ENCODE results near the gene S100A14. TPM values are rescaled to one million over a fixed set of nuclear protein-coding genes. Genes with fewer than 3 reads are reported as not detected.

S100A14 gene
- total and polyA plus RNA-seq, 2 of the 13 experiments (the other 11 are each of a cell fraction or from before 2014, with no cell fraction given), result 1.4 to 7.7 TPM

- TF ChIP-seq MTA1 (CRISPR knock-in tag; IDR thresholded peaks at IDR 0.05; ENCODE audit: borderline replicate concordance) (0 out of 2 replicates have a peak, but pooled peaks have one; percentile 75), JARID2 (CRISPR knock-in tag; IDR thresholded peaks at IDR 0.05; ENCODE audit: insufficient replicate concordance) (no peak), SALL1 (CRISPR knock-in tag; IDR thresholded peaks at IDR 0.05) (peak; percentile 45; the same call in 1 of the 2 replicates), SRSF1 (optimal IDR thresholded peaks at IDR 0.05; ENCODE audit: low read depth, low read length) (peak; percentile 41), RXRA (CRISPR knock-in tag; IDR thresholded peaks at IDR 0.05) (peak; percentile 80), FIP1L1 (IDR thresholded peaks at IDR 0.05; ENCODE audit: borderline replicate concordance, insufficient read depth, low read depth, low read length) (0 out of 2 replicates have a peak, but pooled peaks have one; percentile 27), PHB2 (IDR thresholded peaks at IDR 0.05; ENCODE audit: partially characterized antibody) (no peak), SETDB1 (CRISPR knock-in tag; IDR thresholded peaks at IDR 0.05; ENCODE audit: borderline replicate concordance) (no peak), MAX (IDR thresholded peaks at IDR 0.05) (peak; percentile 61; the same call in 1 of the 2 replicates), TERF1 (CRISPR knock-in tag; IDR thresholded peaks at IDR 0.05) (0 out of 2 replicates have a peak, but pooled peaks have one; percentile 31), KDM1A (CRISPR knock-in tag; IDR thresholded peaks at IDR 0.05) (0 out of 2 replicates have a peak, but pooled peaks have one; percentile 32), SRSF9 (IDR thresholded peaks at IDR 0.05; ENCODE audit: borderline replicate concordance, insufficient read depth, low read depth, low read length, poor library complexity, severe bottlenecking) (no peak), FOXO1 (CRISPR knock-in tag; IDR thresholded peaks at IDR 0.05) (peak; percentile 52; the same call in 1 of the 2 replicates), ZNF674 (CRISPR knock-in tag; IDR thresholded peaks at IDR 0.05; ENCODE audit: low read depth) (no peak), NR2F6 (IDR thresholded peaks at IDR 0.05) (peak; percentile 68), NR2F6 (CRISPR knock-in tag; IDR thresholded peaks at IDR 0.05) (peak; percentile 89), ZNF589 (CRISPR knock-in tag; conservative IDR thresholded peaks at IDR 0.05) (peak; percentile 52; the same call in 1 of the 2 replicates), DNMT1 (CRISPR knock-in tag; IDR thresholded peaks at IDR 0.05) (no peak; the same call in 1 of the 2 replicates), ZSCAN12 (CRISPR knock-in tag; IDR thresholded peaks at IDR 0.05) (no peak), HDAC1 (CRISPR knock-in tag; IDR thresholded peaks at IDR 0.05) (peak; percentile 83), ZNF879 (CRISPR knock-in tag; IDR thresholded peaks at IDR 0.05) (0 out of 2 replicates have a peak, but pooled peaks have one; percentile 38), CREB3 (CRISPR knock-in tag; IDR thresholded peaks at IDR 0.05) (no peak), SRY (CRISPR knock-in tag; IDR thresholded peaks at IDR 0.05) (peak; percentile 78), ZNF367 (CRISPR knock-in tag; IDR thresholded peaks at IDR 0.05; ENCODE audit: borderline replicate concordance) (no peak)
- TF ChIP-seq, protein P1, sequence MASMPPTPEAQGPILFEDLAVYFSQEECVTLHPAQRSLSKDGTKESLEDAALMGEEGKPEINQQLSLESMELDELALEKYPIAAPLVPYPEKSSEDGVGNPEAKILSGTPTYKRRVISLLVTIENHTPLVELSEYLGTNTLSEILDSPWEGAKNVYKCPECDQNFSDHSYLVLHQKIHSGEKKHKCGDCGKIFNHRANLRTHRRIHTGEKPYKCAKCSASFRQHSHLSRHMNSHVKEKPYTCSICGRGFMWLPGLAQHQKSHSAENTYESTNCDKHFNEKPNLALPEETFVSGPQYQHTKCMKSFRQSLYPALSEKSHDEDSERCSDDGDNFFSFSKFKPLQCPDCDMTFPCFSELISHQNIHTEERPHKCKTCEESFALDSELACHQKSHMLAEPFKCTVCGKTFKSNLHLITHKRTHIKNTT (CRISPR knock-in tag; IDR thresholded peaks at IDR 0.05), result no peak
- TF ChIP-seq, protein P2, sequence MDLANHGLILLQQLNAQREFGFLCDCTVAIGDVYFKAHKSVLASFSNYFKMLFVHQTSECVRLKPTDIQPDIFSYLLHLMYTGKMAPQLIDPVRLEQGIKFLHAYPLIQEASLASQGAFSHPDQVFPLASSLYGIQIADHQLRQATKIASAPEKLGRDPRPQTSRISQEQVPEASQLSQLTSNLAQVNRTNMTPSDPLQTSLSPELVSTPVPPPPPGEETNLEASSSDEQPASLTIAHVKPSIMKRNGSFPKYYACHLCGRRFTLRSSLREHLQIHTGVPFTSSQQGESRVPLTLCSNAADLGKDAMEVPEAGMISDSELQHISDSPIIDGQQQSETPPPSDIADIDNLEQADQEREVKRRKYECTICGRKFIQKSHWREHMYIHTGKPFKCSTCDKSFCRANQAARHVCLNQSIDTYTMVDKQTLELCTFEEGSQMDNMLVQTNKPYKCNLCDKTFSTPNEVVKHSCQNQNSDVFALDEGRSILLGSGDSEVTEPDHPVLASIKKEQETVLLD (CRISPR knock-in tag; IDR thresholded peaks at IDR 0.05; ENCODE audit: low read depth), result no peak
Observed at GRCh38 chr1:153608742-153609584, 7.2 kb downstream of the S100A14 start (continued).

Measured in HepG2 (cell line).